ENCODE measurements around the gene TMEM123.

DNA sequence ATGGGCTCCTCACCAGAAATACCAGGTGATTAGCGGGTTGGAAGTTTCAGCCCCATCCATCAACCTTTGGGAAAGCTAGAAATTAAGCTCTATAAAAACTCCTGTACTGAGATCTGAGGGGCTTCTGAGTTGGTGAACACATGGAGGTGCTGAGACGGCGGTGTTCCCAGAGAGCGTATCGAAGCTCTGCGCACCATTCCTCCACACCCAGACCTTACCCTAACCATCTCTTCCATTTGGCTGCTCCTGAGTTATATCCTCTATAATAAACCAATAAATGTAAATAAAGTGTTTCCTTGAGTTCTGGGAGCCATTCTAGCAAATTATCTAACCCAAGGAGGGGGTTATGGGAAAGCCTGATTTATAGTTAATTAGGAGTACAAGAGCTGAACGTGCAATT lies 41.4 kb downstream of the TMEM123 start:
- TF ChIP-seq, protein P1, sequence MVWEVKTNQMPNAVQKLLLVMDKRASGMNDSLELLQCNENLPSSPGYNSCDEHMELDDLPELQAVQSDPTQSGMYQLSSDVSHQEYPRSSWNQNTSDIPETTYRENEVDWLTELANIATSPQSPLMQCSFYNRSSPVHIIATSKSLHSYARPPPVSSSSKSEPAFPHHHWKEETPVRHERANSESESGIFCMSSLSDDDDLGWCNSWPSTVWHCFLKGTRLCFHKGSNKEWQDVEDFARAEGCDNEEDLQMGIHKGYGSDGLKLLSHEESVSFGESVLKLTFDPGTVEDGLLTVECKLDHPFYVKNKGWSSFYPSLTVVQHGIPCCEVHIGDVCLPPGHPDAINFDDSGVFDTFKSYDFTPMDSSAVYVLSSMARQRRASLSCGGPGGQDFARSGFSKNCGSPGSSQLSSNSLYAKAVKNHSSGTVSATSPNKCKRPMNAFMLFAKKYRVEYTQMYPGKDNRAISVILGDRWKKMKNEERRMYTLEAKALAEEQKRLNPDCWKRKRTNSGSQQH (CRISPR knock-in tag; IDR thresholded peaks at IDR 0.05; ENCODE audit: low read depth), result no peak
- TF ChIP-seq PBX2 (CRISPR knock-in tag; IDR thresholded peaks at IDR 0.05) (no peak), ZBTB33 (CRISPR knock-in tag; IDR thresholded peaks at IDR 0.05) (no peak), SSRP1 (CRISPR knock-in tag; IDR thresholded peaks at IDR 0.05) (no peak), KMT2B (CRISPR knock-in tag; IDR thresholded peaks at IDR 0.05) (no peak)

Measured in HepG2 (cell line).